HCT116 (cell line): ENCODE results near the gene PRRT4.

ENCODE experiments used
- ELF1 ChIP-seq: IDR thresholded peaks from 2 replicates; pipeline ENCODE4 v1.6.1; 2012; ENCODE audit warnings: low read depth, borderline replicate concordance
- RAD21 ChIP-seq: IDR thresholded peaks from 2 replicates; pipeline ENCODE4 v1.6.1; 2012; ENCODE audit warnings: low read depth, mild to moderate bottlenecking
- TF ChIP-seq, protein P1 (sequence below): IDR thresholded peaks from 2 replicates; pipeline ENCODE4 v1.6.1; 2011; ENCODE audit warnings: mild to moderate bottlenecking, low read length, moderate library complexity; ENCODE audit not compliant: insufficient replicate concordance; ENCODE audit errors: extremely low read depth
- TF ChIP-seq, protein P2 (sequence below), 3 experiments: fragments of 200-600 bp in 1 of 3; sonication (generic) in 1 of 3; IDR thresholded peaks in 2 of 3; conservative IDR thresholded peaks in 1 of 3; 2 replicates each; pipeline ENCODE4 v1.5.1; 2012 to 2017; ENCODE audit warnings: low read depth in 2 of 3, low read length in 2 of 3, antibody characterized with exemption in 1 of 3, borderline replicate concordance in 1 of 3, control low read depth in 1 of 3, mild to moderate bottlenecking in 1 of 3, mixed read lengths in 1 of 3, mixed run types in 1 of 3, moderate library complexity in 1 of 3; ENCODE audit not compliant: insufficient read depth in 1 of 3

DNA sequence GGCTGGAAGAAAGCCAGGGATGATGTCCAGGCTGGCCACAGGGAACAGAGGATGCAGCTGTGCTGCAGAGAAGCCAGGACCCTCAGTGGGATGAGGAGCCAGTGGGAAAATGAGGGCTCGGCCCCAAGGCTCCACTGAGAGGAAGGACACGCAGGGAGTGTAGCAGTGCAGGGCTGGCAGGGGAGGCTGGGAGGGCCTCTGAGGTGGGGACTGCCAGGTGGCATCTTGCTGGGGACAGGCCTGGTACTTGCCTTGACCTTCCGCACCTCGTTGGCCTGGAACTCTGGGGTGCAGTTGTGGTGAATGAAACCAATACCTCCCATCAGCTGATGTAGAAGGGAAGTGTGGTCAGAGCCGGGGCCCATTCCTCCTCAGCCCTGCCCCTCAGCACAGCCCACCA lies 39.1 kb upstream of the PRRT4 start:
- TF ChIP-seq RAD21 (no peak), ELF1 (no peak)
- TF ChIP-seq, protein P1, sequence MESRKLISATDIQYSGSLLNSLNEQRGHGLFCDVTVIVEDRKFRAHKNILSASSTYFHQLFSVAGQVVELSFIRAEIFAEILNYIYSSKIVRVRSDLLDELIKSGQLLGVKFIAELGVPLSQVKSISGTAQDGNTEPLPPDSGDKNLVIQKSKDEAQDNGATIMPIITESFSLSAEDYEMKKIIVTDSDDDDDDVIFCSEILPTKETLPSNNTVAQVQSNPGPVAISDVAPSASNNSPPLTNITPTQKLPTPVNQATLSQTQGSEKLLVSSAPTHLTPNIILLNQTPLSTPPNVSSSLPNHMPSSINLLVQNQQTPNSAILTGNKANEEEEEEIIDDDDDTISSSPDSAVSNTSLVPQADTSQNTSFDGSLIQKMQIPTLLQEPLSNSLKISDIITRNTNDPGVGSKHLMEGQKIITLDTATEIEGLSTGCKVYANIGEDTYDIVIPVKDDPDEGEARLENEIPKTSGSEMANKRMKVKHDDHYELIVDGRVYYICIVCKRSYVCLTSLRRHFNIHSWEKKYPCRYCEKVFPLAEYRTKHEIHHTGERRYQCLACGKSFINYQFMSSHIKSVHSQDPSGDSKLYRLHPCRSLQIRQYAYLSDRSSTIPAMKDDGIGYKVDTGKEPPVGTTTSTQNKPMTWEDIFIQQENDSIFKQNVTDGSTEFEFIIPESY = no peak
- TF ChIP-seq, protein P2, sequence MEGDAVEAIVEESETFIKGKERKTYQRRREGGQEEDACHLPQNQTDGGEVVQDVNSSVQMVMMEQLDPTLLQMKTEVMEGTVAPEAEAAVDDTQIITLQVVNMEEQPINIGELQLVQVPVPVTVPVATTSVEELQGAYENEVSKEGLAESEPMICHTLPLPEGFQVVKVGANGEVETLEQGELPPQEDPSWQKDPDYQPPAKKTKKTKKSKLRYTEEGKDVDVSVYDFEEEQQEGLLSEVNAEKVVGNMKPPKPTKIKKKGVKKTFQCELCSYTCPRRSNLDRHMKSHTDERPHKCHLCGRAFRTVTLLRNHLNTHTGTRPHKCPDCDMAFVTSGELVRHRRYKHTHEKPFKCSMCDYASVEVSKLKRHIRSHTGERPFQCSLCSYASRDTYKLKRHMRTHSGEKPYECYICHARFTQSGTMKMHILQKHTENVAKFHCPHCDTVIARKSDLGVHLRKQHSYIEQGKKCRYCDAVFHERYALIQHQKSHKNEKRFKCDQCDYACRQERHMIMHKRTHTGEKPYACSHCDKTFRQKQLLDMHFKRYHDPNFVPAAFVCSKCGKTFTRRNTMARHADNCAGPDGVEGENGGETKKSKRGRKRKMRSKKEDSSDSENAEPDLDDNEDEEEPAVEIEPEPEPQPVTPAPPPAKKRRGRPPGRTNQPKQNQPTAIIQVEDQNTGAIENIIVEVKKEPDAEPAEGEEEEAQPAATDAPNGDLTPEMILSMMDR (IDR thresholded peaks at IDR 0.05 in 2 of 3, conservative IDR thresholded peaks at IDR 0.05 in 1 of 3; ENCODE audit: borderline replicate concordance in 1 of 3, insufficient read depth in 1 of 3, low read depth in 2 of 3, low read length in 2 of 3) = no peak
